PC-9 (cell line): ENCODE data around the gene DPM2. TPM values are rescaled to one million over a fixed set of nuclear protein-coding genes. Genes with fewer than 3 reads are reported as not detected.

Source experiments
- BruUV-seq: library from RNA; stranded (reverse); fragments of 400-500 nt; replicated peaks from 2 replicates; lab custom pipeline; 2021; lab: Mats Ljungman, UMichigan
- CTCF ChIA-PET: fragments of 300-600 bp; sonication (Branson Sonifier 250); formaldehyde crosslinking; loops from one replicate; lab custom pipeline; 2022; ENCODE audit warnings: antibody characterized with exemption; lab: Charles Lee
- POLR2A ChIA-PET: fragments of 300-600 bp; sonication (Branson Sonifier 250); formaldehyde crosslinking; loops from one replicate; lab custom pipeline; 2022; ENCODE audit warnings: antibody characterized with exemption; ENCODE audit not compliant: unreplicated experiment; lab: Charles Lee
- DNase-seq, 2 experiments: peaks; one replicate each; pipeline versions ENCODE4 v3.0.0 to v3.0.0-alpha.2; 2015 to 2022; ENCODE audit warnings: mixed read lengths in 1 of 2
- H2AFZ ChIP-seq: fragments of 200-600 bp; sonication (generic); 2 replicates; pipeline ENCODE4 v1.8.1; 2017; ENCODE audit warnings: antibody characterized with exemption
- H3F3A ChIP-seq: fragments of 200-600 bp; sonication (generic); 2 replicates; pipeline ENCODE4 v1.8.1; 2017; ENCODE audit warnings: antibody characterized with exemption, mild to moderate bottlenecking, low read depth; ENCODE audit not compliant: insufficient read depth
- H3K27ac ChIP-seq: fragments of 200-600 bp; sonication (generic); 2 replicates; pipeline ENCODE4 v1.6.1; 2016; ENCODE audit warnings: mixed run types
- H3K27me3 ChIP-seq: fragments of 200-600 bp; sonication (generic); 2 replicates; pipeline ENCODE4 v1.6.1; 2016; ENCODE audit warnings: low read depth, mixed run types; ENCODE audit not compliant: insufficient read depth
- H3K36me3 ChIP-seq: fragments of 200-600 bp; sonication (generic); 2 replicates; pipeline ENCODE4 v1.6.1; 2016; ENCODE audit warnings: low read depth, mixed run types
- H3K4me1 ChIP-seq: fragments of 200-600 bp; sonication (generic); replicated peaks from 2 replicates; pipeline ENCODE4 v1.6.1; 2016; ENCODE audit warnings: mixed run types; ENCODE audit not compliant: insufficient read depth
- H3K4me2 ChIP-seq: fragments of 200-600 bp; sonication (generic); 2 replicates; pipeline ENCODE4 v1.6.1; 2017; ENCODE audit warnings: mixed run types
- H3K4me3 ChIP-seq: fragments of 200-600 bp; sonication (generic); 2 replicates; pipeline ENCODE4 v1.6.1; 2016; ENCODE audit warnings: mixed run types
- H3K79me2 ChIP-seq: fragments of 200-600 bp; sonication (generic); 2 replicates; pipeline ENCODE4 v1.6.1; 2017; ENCODE audit warnings: low read depth, mixed run types
- H3K9me2 ChIP-seq: fragments of 200-600 bp; sonication (generic); 2 replicates; pipeline ENCODE4 v1.8.1; 2017; ENCODE audit warnings: mild to moderate bottlenecking; ENCODE audit not compliant: insufficient read depth
- H3K9me3 ChIP-seq: fragments of 200-600 bp; sonication (generic); 2 replicates; pipeline ENCODE4 v1.8.1; 2016; ENCODE audit warnings: low read depth; ENCODE audit not compliant: insufficient read depth
- H4K20me1 ChIP-seq: fragments of 200-600 bp; sonication (generic); 2 replicates; pipeline ENCODE4 v1.8.1; 2017; ENCODE audit not compliant: insufficient read depth
- EZH2 ChIP-seq: fragments of 200-600 bp; sonication (generic); IDR thresholded peaks from 2 replicates; pipeline ENCODE4 v1.8.0; 2017; ENCODE audit warnings: antibody characterized with exemption, low read depth
- intact Hi-C: fragments of 100-400 bp; cut with micrococcal nuclease; formaldehyde crosslinking; loops from one replicate; pipeline ENCODE4 v1.10.0; 2022; ENCODE audit not compliant: unreplicated experiment
- total RNA-seq: library from RNA; stranded (reverse); gene quantifications from 2 replicates; pipeline ENCODE4 v1.2.3, GENCODE V29; 2021
- TF ChIP-seq, protein P1 (sequence below): fragments of 200-600 bp; sonication (generic); conservative IDR thresholded peaks from 2 replicates; pipeline ENCODE4 v1.6.1; 2017; ENCODE audit warnings: mixed run types, antibody characterized with exemption, mild to moderate bottlenecking, moderate library complexity

The DPM2 gene
- total RNA-seq, 1 experiment from 2014 or later: 79.4 TPM

DNA sequence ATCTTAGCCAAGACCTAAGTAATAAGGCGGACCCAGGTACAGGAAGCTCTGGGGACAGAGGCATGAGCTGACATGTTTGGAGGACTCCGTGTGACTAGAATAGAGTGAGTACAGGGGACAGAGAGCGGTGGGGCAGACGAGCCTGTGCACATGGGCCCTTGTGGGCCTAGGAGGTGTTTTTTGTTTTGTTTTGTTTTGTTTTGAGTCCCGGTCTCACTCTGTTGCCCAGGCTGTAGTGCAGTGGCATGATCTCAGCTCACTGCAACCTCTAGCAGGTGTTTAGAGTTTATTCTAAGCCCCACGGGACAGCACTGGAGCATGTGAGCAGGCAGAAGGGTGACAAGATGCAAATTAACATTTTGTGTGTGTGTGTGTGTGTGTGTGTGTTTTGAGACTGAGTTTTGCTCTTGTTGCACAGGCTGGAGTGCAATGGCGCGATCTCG lies 46.2 kb upstream of the DPM2 start:
- ChIA-PET CTCF (no interaction called here), POLR2A (no interaction called here)
- H3K4me2 ChIP-seq: no peak overlapping the region
- H3K4me1 ChIP-seq: peaks cover 46% of the 10 kb centered on the region
- no peaks in the 10 kb centered on the region for H3K9me3 ChIP-seq
- no peak overlapping the region for H3K4me3 ChIP-seq
- no peaks in the 10 kb centered on the region for H3K27me3 ChIP-seq
- no peak for DNase-seq
- peaks cover 10% of the 10 kb centered on the region for H4K20me1 ChIP-seq
- H3K9me2 ChIP-seq: no peaks in the 10 kb centered on the region
- intact Hi-C loops: no loop called here
- TF ChIP-seq, protein P1, sequence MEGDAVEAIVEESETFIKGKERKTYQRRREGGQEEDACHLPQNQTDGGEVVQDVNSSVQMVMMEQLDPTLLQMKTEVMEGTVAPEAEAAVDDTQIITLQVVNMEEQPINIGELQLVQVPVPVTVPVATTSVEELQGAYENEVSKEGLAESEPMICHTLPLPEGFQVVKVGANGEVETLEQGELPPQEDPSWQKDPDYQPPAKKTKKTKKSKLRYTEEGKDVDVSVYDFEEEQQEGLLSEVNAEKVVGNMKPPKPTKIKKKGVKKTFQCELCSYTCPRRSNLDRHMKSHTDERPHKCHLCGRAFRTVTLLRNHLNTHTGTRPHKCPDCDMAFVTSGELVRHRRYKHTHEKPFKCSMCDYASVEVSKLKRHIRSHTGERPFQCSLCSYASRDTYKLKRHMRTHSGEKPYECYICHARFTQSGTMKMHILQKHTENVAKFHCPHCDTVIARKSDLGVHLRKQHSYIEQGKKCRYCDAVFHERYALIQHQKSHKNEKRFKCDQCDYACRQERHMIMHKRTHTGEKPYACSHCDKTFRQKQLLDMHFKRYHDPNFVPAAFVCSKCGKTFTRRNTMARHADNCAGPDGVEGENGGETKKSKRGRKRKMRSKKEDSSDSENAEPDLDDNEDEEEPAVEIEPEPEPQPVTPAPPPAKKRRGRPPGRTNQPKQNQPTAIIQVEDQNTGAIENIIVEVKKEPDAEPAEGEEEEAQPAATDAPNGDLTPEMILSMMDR: no peak
- TF ChIP-seq EZH2: no peak
- BruUV-seq: no TSS peak
- no peak overlapping the region for H2AFZ ChIP-seq
- H3F3A ChIP-seq: peaks cover 30% of the 10 kb centered on the region
- peaks cover 14% of the 10 kb centered on the region for H3K79me2 ChIP-seq
- no peak overlapping the region for H3K27ac ChIP-seq
- no peaks in the 10 kb centered on the region for H3K36me3 ChIP-seq

DNA sequence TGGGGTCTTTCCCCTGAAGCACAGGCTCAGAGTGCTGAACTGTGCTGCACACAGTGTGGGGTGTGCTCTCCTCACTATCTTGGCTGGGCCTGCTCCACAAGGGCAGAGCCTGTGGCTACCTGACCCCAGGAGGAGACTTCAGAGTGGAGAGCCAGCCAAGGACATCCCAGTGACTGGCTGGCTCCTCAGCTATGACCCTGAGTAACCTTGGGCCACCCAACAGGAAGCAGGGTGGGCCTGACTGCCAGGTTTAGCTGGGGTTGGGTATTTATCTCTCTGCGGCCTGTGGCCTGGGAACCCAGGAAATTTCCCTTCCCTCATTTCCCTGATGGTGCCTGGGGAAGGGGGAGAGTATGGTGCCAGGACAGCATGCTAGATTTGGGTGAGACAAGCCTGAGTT lies 45.3 kb upstream of the DPM2 start:
- no peak for TF ChIP-seq EZH2
- TF ChIP-seq, protein P1: no peak
- no peak overlapping the region for H2AFZ ChIP-seq
- H4K20me1 ChIP-seq: peaks cover 20% of the 10 kb centered on the region
- H3K36me3 ChIP-seq: no peaks in the 10 kb centered on the region
- ChIA-PET CTCF (no interaction called here), POLR2A (no interaction called here)
- H3K9me3 ChIP-seq: no peaks in the 10 kb centered on the region
- no peak for DNase-seq
- H3K27me3 ChIP-seq: no peaks in the 10 kb centered on the region
- H3K27ac ChIP-seq: no peak overlapping the region
- peaks cover 21% of the 10 kb centered on the region for H3F3A ChIP-seq
- peak overlapping the region; percentile 0; the same call in 1 of the 2 replicates for H3K4me2 ChIP-seq
- H3K79me2 ChIP-seq: peaks cover 24% of the 10 kb centered on the region
- intact Hi-C loops: no loop called here
- peaks cover 44% of the 10 kb centered on the region for H3K4me1 ChIP-seq
- BruUV-seq: no TSS peak
- no peaks in the 10 kb centered on the region for H3K9me2 ChIP-seq
- H3K4me3 ChIP-seq: no peak overlapping the region

DNA sequence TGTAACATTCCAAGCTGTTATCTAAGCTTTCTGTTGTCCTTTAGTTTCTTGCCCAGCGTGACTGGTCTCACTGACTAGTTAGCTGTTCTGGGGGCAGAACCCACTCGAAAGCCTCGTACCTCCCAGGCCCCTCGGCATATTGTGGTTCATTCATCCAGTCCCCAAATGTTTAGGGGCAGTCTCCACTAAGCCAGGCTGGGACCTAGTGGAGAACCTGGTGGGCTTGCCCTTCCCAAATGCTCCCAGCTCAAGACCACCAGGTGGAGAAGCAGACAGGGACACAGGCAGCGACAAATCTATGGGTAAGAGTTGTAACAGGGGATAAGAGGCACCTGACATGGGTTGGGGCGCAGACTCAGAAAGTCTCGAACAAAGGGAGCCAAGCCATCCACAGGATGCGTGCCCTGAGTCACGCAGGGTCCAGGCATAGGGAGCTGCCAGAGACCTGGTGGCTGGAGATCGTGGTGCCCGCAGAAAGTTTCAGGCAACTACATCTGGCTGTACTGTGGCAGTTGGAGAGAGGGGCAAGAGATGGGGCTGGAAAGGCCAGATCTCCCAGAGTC lies 44.0 kb upstream of the DPM2 start:
- H3K79me2 ChIP-seq: peaks cover 37% of the 10 kb centered on the region
- no peak for DNase-seq
- intact Hi-C loops: loop anchor here (1.0 to 2.0 kb wide), 2 partner anchors 20 to 25 kb away; no protein-coding TSS in a partner anchor
- TSS peak; percentile 87 for BruUV-seq
- no peaks in the 10 kb centered on the region for H3K27me3 ChIP-seq
- H3K27ac ChIP-seq: peak overlapping the region; percentile 28
- ChIA-PET POLR2A (interaction anchor here (0.5 to 1.8 kb wide), 6 partner anchors 9 to 411 kb away, joined by 3 to 14 read pairs (median 6); no protein-coding TSS in a partner anchor), CTCF (no interaction called here)
- peak overlapping the region; percentile 73 for H3K4me2 ChIP-seq
- peak overlapping the region; percentile 74 for H2AFZ ChIP-seq
- peaks cover 45% of the 10 kb centered on the region for H3K4me1 ChIP-seq
- H3K4me3 ChIP-seq: peak overlapping the region; percentile 82
- no peaks in the 10 kb centered on the region for H3K9me2 ChIP-seq
- no peaks in the 10 kb centered on the region for H3K9me3 ChIP-seq
- no peaks in the 10 kb centered on the region for H3K36me3 ChIP-seq
- peaks cover 32% of the 10 kb centered on the region for H4K20me1 ChIP-seq
- H3F3A ChIP-seq: peaks cover 12% of the 10 kb centered on the region
- TF ChIP-seq, protein P1: no peak
- TF ChIP-seq EZH2: no peak
